ENCODE measurements around the gene TBC1D12. TPM values are rescaled to one million over a fixed set of nuclear protein-coding genes. Genes with fewer than 3 reads are reported as not detected.

The TBC1D12 gene
- total and polyA plus RNA-seq, 4 donors = 4.5 to 29.0 (median 15.6) TPM

DNA sequence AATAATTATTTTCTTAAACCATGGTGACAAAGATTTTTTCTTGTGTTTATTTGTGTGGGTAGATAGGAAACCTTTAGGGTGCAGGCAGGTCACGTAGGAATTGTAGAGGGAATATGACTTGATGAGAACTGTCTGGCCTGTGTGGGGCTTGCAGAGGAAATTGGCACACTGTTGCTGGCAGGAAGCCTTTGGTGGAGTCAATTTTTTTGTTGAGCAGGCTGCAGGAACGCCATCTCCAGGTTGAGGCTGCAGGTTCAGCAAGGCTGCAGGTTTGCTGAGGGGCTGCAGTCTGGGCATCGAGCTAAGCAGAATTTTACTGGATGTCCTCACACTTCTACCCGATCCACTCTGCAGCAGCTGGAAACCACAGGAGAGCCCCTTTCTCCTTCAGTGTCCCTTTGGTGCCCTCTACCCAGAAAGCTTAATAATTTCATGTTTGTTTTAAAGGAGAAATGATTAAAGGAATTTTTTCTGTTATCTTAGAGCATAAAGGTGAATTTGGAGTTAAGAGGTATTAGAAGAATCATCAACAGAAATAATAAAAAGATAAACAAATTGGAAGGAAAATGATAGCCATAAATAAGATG lies 37.0 kb downstream of the TBC1D12 start:
- Histone ChIP-seq H3K9me3 (ENCODE audit: control insufficient read depth in 4 of 4, insufficient read depth in 3 of 4, low read length in 3 of 4) (peaks cover 0 to 8% (median 0%) of the 10 kb centered on the region in 4 donors), H3K4me1 (ENCODE audit: control insufficient read depth in 5 of 5, insufficient read depth in 5 of 5, low read length in 5 of 5) (peaks cover 0 to 4% (median 0%) of the 10 kb centered on the region in 5 donors), H3K27ac (ENCODE audit: low read depth in 1 of 2, low read length in 1 of 2) (no peak overlapping the region), H3K9ac (ENCODE audit: insufficient read depth in 1 of 2, low read length in 2 of 2) (no peak overlapping the region), H3K36me3 (ENCODE audit: control insufficient read depth in 4 of 4, insufficient read depth in 4 of 4, low read length in 4 of 4) (no peaks in the 10 kb centered on the region), H3K27me3 (ENCODE audit: control insufficient read depth in 3 of 3, insufficient read depth in 3 of 3, low read length in 2 of 3) (no peaks in the 10 kb centered on the region), H3K4me3 (no peak overlapping the region)
- DNase-seq (peak; percentile 28 to 49 (median 42)), ATAC-seq (ENCODE audit: insufficient read depth, low FRiP score) (no peak)
- TF ChIP-seq, protein P1, sequence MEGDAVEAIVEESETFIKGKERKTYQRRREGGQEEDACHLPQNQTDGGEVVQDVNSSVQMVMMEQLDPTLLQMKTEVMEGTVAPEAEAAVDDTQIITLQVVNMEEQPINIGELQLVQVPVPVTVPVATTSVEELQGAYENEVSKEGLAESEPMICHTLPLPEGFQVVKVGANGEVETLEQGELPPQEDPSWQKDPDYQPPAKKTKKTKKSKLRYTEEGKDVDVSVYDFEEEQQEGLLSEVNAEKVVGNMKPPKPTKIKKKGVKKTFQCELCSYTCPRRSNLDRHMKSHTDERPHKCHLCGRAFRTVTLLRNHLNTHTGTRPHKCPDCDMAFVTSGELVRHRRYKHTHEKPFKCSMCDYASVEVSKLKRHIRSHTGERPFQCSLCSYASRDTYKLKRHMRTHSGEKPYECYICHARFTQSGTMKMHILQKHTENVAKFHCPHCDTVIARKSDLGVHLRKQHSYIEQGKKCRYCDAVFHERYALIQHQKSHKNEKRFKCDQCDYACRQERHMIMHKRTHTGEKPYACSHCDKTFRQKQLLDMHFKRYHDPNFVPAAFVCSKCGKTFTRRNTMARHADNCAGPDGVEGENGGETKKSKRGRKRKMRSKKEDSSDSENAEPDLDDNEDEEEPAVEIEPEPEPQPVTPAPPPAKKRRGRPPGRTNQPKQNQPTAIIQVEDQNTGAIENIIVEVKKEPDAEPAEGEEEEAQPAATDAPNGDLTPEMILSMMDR (IDR thresholded peaks at IDR 0.05; ENCODE audit: control extremely low read depth, extremely low read depth) = no peak
- WGBS, 2 donors = 29 to 33% methylated on average over 4 of the region's 4 CpGs

DNA sequence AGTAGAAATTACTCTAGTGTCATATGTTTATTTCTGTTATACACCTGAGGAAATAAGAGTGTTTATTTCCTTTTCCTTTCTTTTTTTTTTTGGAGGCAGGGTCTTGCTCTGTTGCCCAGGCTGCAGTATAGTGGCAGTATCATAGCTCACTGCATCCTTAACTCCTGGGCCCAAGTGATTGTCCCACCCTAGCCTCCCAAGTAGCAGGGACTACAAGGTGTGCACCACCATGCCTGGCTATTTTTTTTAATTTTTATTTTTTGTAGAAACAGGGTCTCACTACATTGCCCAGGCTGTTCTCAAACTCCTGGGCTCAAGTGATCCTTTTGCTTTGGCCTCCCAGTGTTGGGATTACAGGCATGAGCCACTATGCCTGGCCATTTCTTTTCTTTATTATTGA lies 37.8 kb downstream of the TBC1D12 start:
- peaks cover 0 to 4% (median 0%) of the 10 kb centered on the region in 5 donors for H3K4me1 ChIP-seq (ENCODE audit: control insufficient read depth in 5 of 5, insufficient read depth in 5 of 5, low read length in 5 of 5)
- DNase-seq = no peak
- H3K9me3 ChIP-seq (ENCODE audit: control insufficient read depth in 4 of 4, insufficient read depth in 3 of 4, low read length in 3 of 4) = peaks cover 0 to 8% (median 0%) of the 10 kb centered on the region in 4 donors
- no peak overlapping the region for H3K4me3 ChIP-seq
- no peaks in the 10 kb centered on the region for H3K27me3 ChIP-seq (ENCODE audit: control insufficient read depth in 3 of 3, insufficient read depth in 3 of 3, low read length in 2 of 3)
- H3K27ac ChIP-seq (ENCODE audit: low read depth in 1 of 2, low read length in 1 of 2) = no peak overlapping the region
- H3K9ac ChIP-seq (ENCODE audit: insufficient read depth in 1 of 2, low read length in 2 of 2) = no peak overlapping the region
- H3K36me3 ChIP-seq (ENCODE audit: control insufficient read depth in 4 of 4, insufficient read depth in 4 of 4, low read length in 4 of 4) = no peaks in the 10 kb centered on the region
- TF ChIP-seq, protein P1 (IDR thresholded peaks at IDR 0.05; ENCODE audit: control extremely low read depth, extremely low read depth) = no peak
- no peak for ATAC-seq (ENCODE audit: insufficient read depth, low FRiP score)

DNA sequence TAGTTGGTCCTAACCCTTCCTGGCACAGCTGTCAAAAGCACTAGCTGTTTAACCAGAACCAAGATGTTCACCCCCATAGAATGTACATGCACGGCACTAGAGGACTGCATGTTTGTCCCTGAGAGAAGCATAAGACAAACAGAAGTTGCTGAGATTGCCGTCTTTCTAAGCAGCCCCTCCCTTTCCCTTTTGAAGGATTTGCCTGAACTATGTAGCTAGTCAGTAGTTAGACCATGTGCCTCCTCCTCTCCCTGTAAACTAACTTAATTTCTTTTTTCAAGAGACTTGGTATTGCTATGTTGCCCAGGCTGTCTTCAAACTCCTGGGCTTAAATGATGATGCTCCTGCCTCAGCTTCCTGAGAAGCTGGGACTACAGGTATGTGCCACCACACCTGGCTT lies 40.7 kb downstream of the TBC1D12 start:
- no peak overlapping the region for H3K27ac ChIP-seq (ENCODE audit: low read depth in 1 of 2, low read length in 1 of 2)
- no peak for ATAC-seq (ENCODE audit: insufficient read depth, low FRiP score)
- TF ChIP-seq, protein P1 (IDR thresholded peaks at IDR 0.05; ENCODE audit: control extremely low read depth, extremely low read depth) = no peak

DNA sequence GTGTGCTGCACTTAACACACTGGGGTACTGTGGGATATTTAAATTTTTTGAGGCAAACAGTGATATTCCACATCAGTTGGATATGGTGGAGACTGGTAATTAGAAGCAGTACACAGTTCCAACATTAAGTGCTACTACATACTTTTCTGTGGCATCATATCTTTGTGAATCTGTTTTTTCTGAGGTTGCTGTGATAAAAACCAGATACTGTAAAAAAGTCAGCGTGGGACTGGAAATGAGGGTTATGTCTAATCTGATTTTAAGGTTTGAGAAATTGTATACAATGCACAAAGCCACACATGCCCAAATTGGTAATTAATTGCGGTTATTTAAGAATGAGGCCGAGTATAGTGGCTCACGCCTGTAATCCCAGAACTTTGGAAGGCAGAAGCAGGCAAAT lies 41.2 kb downstream of the TBC1D12 start:
- WGBS, 2 donors = 92 to 96% methylated on average over 4 of the region's 4 CpGs
- H3K9me3 ChIP-seq (ENCODE audit: control insufficient read depth in 4 of 4, insufficient read depth in 3 of 4, low read length in 3 of 4) = no peaks in the 10 kb centered on the region
- DNase-seq (no peak), ATAC-seq (ENCODE audit: insufficient read depth, low FRiP score) (no peak)
- H3K4me1 ChIP-seq (ENCODE audit: control insufficient read depth in 5 of 5, insufficient read depth in 5 of 5, low read length in 5 of 5) = peaks cover 0 to 4% (median 0%) of the 10 kb centered on the region in 5 donors
- no peak overlapping the region for H3K27ac ChIP-seq (ENCODE audit: low read depth in 1 of 2, low read length in 1 of 2)
- TF ChIP-seq, protein P1 (IDR thresholded peaks at IDR 0.05; ENCODE audit: control extremely low read depth, extremely low read depth) = no peak
- H3K36me3 ChIP-seq (ENCODE audit: control insufficient read depth in 4 of 4, insufficient read depth in 4 of 4, low read length in 4 of 4) = no peaks in the 10 kb centered on the region
- no peak overlapping the region for H3K9ac ChIP-seq (ENCODE audit: insufficient read depth in 1 of 2, low read length in 2 of 2)
- H3K4me3 ChIP-seq = no peak overlapping the region
- no peaks in the 10 kb centered on the region for H3K27me3 ChIP-seq (ENCODE audit: control insufficient read depth in 3 of 3, insufficient read depth in 3 of 3, low read length in 2 of 3)

More for the DNA sequence above, 40.7 kb downstream of the TBC1D12 start:
- peaks cover 0 to 4% (median 0%) of the 10 kb centered on the region in 5 donors for H3K4me1 ChIP-seq (ENCODE audit: control insufficient read depth in 5 of 5, insufficient read depth in 5 of 5, low read length in 5 of 5)
- H3K9ac ChIP-seq (ENCODE audit: insufficient read depth in 1 of 2, low read length in 2 of 2) = no peak overlapping the region
- no peaks in the 10 kb centered on the region for H3K9me3 ChIP-seq (ENCODE audit: control insufficient read depth in 4 of 4, insufficient read depth in 3 of 4, low read length in 3 of 4)
- H3K4me3 ChIP-seq = no peak overlapping the region
- 64 to 76% methylated on average over 2 of the region's 2 CpGs for WGBS, 2 donors
- no peak for DNase-seq
- H3K36me3 ChIP-seq (ENCODE audit: control insufficient read depth in 4 of 4, insufficient read depth in 4 of 4, low read length in 4 of 4) = no peaks in the 10 kb centered on the region
- H3K27me3 ChIP-seq (ENCODE audit: control insufficient read depth in 3 of 3, insufficient read depth in 3 of 3, low read length in 2 of 3) = no peaks in the 10 kb centered on the region

Data from lung (tissue), 12 donors.